HG03460 (cell line): ENCODE data around the gene BCAS1.

ENCODE experiments used
- ATAC-seq: cut with Tn5 transposase; IDR thresholded peaks from one replicate; pipeline ENCODE4 v1.9.1; 2021; ENCODE audit not compliant: unreplicated experiment

The BCAS1 gene

DNA sequence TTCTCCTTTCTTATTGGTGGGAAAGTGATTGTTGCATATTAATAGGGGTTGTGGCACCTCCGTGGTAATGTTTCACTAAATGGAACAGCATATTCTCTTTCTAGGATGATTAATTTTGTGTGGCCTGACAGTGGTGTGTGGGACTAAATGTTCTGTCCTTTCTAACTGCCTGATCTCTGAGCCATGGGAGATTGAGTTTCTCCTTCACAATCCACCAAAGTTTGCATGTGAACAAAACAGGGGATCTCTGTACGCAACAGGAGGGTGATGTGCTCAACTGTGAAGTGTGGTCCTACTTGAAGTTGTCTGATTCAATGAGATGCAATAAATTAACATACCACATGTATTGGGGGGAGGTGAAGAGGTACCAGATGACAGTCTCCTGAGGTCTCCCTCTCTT is 19.3 kb downstream of the BCAS1 start:
- no peak for ATAC-seq

DNA sequence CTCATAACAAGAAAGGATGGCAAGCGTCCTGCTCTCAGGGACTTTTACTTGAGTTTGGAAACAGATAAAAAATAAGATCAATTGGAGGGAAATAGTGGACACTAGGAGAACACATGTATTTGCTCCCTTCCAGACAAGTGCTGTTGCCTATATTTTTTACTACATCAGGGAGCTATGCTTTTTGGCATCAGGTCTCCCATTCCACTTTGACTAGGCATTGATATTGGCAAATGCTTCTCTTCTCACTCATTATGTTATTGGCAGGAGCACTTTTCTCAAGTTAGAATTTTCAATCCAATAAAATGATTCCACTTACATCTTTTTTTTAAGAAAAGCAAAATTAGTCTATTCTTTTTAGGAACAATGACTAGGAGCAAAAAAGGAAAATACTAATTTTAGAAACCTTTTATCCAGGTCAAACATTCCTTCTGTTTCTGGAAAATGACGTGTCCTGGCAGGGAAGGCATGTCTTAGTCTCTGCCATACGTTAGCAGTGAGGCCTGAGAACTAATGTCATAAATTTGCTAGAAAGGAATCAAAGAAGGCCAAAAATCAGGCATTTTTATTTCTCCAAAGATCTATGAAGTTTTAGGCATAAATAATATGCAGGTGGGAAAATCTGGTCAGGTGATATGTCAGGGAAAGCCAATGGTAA is 21.4 kb downstream of the BCAS1 start:
- ATAC-seq, result no peak

DNA sequence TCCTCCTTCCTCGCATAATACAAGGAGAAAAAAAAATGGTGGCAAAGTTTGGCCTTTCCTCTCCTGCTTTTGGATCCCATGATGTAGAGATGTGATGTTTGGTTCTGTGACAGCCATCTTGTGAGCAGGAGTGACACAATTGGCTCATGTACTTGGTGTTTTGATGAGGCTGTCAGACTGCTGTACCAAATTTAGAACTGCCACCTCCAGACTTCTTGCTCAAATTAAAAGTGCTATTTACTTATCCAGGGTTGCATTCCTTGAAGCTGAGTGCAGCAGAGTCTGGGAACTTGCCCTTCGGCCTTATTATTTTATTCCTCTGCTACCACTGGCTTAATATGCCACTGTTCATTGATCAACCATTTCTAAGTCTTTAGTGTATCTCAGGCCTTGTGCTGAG is 21.9 kb downstream of the BCAS1 start:
- ATAC-seq, result no peak

DNA sequence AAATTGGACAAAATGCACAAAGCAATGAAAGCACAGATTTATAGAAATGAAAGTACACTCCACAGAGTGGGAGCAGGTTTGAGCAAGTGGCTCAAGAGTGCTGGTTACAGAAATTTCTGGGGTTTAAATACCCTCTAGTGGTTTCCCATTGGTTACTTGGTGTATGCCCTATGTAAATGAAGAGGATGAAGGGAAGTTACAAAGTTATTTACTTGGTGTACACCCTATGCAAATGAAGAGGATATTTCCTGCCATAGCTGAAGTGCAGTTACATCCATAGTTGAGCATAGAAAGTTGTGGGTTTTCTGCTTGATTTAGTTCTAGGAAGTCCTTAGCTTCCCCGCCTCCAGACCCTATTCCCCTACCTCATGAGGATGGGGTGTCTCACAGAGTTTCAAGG is 22.7 kb downstream of the BCAS1 start:
- no peak for ATAC-seq

DNA sequence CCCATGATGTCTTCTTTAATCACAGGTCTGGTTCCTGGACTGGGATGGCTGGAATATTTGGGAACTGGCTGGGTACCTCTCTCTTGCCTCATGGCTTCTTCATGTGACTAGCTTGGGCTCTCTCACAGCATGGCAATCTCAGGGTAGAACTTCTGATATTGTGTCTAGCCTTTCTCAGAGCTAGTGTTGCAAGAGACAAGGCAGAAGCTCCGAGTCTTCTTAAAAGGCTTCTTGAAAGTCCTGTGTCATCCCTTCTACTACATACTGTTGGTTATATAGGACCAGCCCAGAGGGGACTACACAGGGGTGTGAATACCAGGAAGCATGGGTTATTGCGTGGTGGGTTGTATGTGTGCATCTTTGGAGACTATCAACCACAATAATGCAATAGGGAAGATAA is 23.3 kb downstream of the BCAS1 start:
- no peak for ATAC-seq

DNA sequence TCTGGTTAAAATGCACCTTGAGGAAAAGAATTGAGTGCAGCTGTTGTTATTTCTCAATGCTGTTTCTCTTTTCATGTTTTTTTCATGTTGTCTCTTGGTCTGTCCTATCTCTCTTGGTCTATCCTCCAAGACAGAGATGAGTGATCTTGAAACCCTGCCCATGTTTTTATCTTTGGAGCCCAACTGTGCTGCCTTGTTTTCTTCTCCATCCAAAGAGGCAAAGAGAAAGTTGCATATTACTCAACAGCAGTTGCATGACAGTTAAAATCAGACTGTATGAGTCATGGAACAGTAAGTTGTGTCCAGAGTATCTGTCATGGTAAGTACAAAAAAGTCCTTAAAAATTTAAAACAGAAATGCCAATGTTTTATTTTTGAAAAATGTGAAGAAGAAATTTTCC is 26.2 kb downstream of the BCAS1 start:
- no peak for ATAC-seq

DNA sequence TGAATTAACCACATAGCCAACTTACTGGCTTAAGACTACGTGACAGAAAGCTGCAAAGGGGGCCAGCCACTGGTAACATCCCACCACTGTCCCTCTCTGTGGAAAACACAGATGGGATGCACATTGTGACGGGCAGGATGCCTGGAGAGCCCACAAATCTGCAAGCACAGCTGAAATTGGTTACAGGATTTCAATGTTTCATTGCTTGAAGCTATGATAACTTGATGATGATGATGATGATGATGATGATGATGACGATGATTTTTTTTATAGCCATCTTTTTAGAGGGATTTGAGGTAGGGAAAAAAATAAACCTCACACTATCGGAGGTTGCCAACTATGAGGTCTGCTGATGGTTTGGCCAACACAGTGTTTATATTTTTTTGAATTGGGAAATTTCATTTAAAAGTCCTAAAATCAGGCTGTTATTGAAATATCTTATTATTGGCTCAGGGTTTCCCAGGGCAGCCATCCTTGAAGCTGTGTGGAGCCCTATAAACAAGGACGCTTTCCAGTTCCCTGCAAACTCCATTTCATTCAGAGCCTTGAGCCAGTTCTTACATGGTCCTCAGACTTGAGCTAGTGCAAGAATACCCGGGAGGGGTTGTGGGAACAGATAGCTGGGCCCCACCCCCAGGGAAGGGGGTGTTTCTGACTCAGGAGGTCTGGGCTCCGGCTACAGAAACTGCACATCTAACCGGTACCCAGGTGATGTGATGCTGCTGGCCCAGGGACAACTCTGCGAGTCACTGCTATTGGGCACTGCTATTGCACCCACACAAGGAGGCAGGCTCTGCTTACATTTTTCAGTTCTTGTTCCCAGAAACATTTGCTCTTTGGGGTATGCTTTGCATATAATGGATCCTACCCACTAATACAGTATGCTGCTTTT is 27.1 kb downstream of the BCAS1 start:
- ATAC-seq, result no peak

DNA sequence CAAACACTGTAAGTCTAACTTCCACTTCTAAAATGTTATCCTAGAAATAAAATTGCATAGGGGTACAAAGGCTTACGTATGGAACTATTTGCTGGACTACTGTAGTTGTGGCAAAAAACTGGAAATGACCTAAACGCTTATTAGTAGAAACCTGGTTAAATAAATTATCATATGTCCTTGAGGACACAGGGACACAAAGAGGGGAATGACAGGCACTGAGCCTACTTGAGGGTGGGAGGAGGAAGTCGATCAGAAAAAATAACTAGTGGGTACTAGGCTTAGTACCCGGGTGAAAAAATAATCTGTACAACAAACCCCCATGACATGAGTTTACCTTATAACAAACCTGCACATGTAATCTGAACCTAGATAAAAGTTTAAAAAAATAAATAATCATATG is 28.4 kb downstream of the BCAS1 start:
- ATAC-seq, result no peak

DNA sequence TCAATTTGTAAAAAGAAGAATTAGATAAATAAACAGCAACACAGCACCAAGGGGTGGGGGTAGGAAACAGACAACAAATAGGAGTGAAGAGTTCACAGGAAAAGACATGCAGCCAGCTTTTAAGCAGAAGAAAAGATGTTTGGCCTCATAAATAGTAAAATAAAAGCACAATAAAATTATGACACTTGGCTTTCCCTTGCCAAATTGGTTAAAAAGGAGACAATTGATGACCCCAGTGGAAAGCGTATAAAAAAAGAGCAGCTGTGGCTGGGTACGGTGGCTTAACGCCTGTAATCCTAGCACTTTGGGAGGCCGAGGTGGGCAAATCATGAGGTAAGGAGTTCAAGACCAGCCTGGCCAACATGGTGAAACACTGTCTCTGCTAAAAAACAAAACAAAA is 29.1 kb downstream of the BCAS1 start:
- ATAC-seq, result no peak

DNA sequence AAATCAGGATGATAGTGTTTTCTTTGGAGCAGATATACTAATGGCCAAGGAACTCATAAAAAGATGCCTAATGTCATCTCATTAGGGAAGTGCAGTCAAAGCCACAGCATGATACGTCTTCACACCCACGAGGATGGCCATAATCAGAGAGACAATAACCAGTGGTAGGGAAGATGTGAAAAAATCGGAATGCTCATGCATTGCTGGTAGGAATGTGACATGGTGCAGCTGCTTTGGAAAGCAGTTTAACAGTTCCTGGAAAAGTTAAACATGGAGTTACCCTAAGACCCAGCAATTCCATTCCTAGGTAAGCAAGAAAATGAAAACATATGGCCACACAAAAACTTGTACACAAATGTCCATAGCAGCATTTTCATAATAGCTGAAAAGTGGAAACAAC is 29.9 kb downstream of the BCAS1 start:
- ATAC-seq, result no peak

DNA sequence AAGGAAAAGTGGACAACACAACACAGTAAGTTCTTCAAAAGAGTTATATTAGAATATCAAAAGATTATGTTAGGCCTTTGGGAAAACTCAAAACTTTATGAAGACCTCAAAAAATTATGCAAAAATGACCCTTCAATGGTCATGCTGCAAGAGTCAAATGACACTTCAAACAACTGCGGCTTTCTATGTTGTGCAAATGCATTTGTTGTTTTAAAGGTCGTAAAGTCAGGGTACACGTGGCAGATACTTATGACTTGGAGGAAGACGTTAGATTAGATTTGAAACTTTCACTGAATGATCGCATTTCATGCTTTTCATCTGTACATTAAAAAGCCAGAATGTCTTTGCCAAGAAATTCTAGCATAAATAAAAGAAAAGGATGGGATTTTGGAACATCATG is 31.4 kb downstream of the BCAS1 start:
- ATAC-seq, result no peak

DNA sequence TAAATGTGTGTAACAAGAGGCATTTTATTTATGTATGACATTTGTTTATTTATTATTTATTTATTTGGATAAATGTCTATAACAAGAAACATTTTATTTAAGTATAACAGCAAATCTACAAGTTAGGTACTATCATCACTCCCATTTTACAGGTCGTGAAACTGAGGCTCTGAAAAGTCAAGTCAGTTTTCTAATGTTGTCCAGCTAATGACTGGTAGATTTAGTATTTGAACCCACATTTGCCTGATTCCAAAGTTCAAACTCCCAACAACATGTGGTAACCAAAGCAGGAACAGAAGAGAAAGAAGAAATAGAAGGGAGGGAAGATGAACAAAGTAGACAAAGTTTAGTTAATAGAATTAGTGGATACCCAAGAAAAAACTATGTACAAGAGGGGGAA is 32.9 kb downstream of the BCAS1 start:
- no peak for ATAC-seq

DNA sequence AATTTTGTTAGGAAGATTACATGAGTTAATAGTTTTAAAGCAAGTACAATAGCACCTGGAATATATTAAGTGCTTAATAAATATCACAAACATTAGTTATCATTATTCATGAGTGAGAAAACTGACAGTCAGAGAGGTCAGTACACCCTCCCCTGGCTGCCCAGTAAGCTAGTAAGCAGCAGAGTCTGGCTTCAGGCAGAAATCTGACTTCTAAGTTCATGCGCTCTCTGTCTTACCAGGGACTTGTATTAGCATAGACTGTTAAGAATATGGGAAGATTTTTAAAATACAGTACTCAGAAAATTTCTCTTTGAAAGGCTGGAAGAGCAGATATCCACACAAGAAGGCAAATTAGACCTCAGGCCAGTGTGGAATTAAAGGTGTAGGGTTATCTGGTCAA is 40.8 kb downstream of the BCAS1 start:
- ATAC-seq, result no peak

DNA sequence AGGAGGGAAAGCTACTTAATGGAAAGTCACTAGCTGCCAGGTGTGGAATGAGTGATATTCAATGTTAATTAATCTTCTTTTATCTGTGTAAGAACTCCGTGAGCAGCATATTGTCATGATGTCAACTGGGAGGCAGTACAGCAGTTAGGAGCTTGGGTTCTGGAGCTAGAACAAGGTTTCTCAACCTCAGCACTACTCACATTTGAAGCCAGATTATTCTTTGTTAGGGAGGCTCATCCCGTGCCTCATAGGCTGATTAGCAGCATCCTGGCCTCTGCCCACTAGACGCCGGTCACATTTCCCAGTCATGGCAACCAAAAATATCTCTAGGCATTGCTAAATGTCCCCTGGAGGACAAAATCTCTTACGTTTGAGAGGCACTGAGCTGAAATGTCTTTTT is 41.2 kb downstream of the BCAS1 start:
- ATAC-seq, result no peak

DNA sequence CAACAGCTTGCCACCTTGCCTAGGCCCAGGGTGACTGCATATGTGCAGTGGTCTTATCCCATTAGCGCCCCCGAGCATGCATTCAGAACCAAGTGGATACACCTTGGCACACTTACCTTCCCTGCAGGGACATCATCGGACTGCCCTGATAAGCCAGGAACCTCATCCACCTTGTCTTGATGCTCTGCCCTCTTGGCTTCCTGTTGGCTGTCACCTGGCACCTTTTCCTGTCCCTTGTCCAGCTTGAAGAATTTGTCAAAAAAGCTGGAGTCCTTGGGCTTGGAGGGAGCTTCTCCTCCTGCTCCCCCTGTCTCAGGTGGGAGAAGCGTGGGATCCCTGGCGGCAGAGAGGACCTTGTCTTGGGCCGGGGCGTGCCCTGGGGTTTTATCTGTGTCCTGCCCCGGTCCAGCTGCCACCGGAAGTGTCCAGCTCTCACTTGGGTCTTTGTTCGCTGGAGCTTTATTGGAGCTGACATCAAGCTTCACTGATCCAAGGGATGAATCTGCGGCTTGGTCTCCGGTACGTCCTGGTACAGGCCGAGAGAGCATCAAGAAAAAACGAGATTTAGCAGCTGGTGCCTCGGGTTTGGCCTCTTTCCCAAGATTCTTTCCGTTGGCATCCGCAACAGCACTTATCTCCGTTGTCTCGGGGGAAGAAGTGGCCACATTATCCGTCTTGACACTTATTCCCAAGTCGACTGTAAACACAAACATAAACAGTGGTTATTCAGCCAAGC is 42.0 kb downstream of the BCAS1 start:
- no peak for ATAC-seq

DNA sequence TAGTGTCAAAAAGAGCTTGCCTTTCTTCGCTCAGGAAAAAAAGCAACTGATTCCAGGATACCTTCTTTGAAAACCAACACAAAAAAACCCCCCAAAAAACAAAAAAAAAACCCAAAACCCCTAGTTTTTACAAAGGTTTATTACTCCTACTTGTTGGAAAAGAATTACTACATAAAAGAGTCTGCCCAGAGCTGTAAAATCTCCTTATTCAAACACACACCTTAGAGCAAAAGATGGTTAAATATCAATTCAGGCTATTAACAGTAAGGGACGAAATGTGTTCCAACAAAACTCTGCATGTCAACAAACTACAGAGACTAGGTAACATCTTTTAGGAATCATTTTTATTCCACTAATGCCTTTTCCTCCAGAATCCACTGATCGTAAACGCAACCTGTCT is 42.7 kb downstream of the BCAS1 start:
- no peak for ATAC-seq

DNA sequence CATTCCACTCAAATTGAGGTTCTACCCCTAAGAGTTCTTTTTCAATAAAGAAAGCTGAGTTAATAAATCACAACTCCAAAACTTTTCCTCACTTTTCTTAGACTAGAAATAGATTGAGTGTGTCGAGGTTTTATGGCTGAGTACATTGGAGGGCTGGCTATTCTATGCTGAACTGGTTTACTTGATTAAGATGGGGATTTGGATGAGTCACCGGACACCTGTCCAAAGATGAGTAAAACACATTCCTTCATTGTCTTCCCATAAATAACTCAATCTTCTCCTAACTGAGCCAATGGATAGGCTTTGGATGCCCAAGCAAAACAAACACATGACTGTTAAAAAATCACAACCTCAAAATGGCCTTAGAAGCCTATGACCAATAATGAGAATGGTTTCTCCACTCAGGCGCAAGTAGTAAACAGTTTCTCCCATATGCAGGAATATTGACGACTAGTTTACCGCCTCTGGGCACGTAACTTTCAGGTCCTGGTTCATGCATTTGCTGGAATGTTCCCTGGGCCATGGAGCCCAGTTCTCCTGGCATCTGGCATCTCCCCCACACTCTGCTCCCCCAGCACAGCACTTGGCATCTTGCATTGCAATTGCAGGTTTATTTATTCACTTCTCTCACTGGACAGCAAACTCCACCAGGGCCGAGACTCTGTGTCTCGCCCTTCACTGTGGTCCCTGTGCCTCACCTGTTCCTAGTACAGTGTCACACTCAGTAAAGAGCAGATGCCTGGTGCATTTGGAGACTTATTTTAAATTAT is 43.9 kb downstream of the BCAS1 start:
- ATAC-seq, result no peak

DNA sequence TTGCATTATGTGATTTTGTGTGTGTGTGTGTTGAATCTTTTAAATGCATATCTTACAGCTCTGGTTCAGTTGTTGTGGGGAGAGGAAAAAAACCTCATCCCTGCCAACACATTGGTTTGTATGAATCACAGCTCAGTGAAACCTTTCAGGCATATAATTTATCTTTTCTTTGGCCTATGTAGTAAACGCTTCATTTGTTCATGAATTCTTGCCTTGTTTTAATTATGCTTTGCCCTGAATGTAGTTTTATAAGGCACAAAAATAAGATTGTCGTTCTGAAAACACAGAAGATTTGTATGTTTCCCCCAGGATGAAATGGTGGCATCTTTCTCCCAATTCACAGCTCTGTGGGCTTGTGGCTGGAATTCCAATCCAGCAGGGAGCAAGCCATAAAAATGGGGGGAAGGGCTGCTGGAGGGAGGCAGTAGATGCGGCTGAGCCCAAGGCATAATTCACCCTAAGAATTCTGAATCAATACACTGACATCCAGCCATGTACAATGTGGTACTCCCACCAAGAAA is 45.1 kb downstream of the BCAS1 start:
- no peak for ATAC-seq

DNA sequence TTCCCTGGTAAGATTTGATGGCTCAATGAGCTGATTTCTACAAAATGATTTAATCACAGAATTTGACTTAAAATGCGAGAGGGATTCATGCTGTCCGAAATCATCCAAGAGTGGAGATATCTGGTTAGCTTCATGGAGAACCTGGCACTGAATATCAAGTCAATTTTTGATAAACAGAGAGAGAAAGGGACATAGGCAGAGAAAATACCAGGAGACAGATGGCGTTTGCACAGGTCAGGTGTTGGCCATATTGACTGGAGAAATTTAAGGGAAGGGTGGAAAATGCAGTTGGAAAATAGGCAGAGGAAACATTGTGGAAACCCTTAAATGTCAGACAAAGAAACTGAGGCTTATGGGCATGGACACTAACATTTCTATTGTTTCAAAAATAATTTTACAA is 47.0 kb downstream of the BCAS1 start:
- no peak for ATAC-seq

DNA sequence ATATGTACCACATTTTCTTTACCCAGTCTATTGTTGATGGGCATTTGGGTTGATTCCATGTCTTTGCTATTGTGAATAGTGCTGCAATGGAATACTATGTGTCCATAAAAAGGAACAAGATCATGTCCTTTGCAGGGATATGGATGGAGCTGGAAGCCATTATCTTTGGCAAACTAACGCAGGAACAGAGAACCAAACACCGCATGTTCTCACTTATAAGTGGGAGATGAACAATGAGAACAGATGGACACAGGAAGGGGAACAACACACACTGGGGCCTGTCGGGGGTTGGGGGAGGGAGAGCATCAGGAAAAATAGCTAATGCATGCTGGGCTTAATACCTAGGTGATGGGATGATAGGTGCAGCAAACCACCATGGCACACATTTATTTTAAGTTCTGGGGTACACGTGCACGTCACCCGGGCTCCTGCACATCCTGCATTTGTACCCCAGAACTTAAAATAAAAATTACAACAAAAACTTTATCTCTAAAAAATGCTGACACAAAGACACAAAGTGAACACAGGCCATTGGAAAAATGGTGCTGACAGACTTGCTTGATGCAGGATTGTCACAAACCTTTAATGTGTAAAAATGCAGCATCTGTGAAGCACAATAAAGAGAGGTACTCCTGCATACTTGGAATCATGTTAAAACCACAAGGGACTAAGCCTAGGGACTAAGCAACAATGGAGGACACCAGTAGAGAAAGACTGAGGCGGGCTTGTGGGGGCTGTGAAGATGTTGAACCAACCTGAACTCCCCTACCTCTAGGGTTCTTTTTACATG is 48.8 kb downstream of the BCAS1 start:
- ATAC-seq, result no peak
